GM12878 (cell line): ENCODE data around the gene BAZ2A. TPM values are rescaled to one million over a fixed set of nuclear protein-coding genes. Genes with fewer than 3 reads are reported as not detected.
A peak's percentile ranks its signal among the peaks of the same experiment; 100 is the strongest.

ENCODE experiments used
- ATAC-seq: fragments of 200-7000 bp; cut with Tn5 transposase; 3 replicates; pipeline ENCODE4 v1.9.1; 2020; ENCODE audit warnings: mild to moderate bottlenecking, moderate library complexity
- BruUV-seq: library from RNA; stranded (reverse); fragments of 400-500 nt; replicated peaks from 2 replicates; lab custom pipeline; 2021; lab: Mats Ljungman, UMichigan
- CTCF ChIA-PET: fragments of 300-600 bp; sonication (Branson Sonifier 250); formaldehyde crosslinking; extraction: SDS; loops from one replicate; lab custom pipeline; 2021; ENCODE audit warnings: inconsistent platforms; lab: Yijun Ruan, JAX
- POLR2A ChIA-PET: fragments of 350-600 bp; formaldehyde crosslinking; extraction: SDS; loops from one replicate; lab custom pipeline; 2021; ENCODE audit warnings: inconsistent platforms; lab: Charles Lee
- RAD21 ChIA-PET: fragments of 300-600 bp; sonication (Branson Sonifier 250); formaldehyde crosslinking; loops from one replicate; lab custom pipeline; 2023; ENCODE audit warnings: antibody characterized with exemption; ENCODE audit not compliant: unreplicated experiment; lab: Charles Lee
- SMC1A ChIA-PET: fragments of 300-600 bp; sonication (Branson Sonifier 250); formaldehyde crosslinking; loops from one replicate; lab custom pipeline; 2023; ENCODE audit not compliant: unreplicated experiment, uncharacterized antibody; lab: Charles Lee
- DNase-seq: peaks from one replicate; pipeline ENCODE4 v3.0.0-alpha.2; 2011; ENCODE audit warnings: low read depth, low spot score
- FAIRE-seq: peaks from 3 replicates; lab custom pipeline; 2011; peaks lifted over from hg19 to GRCh38; lab: Jason Lieb, UNC
- H2AFZ ChIP-seq: 2 replicates; pipeline ENCODE4 v1.6.0; 2011; ENCODE audit warnings: low read depth, low read length, control low read depth; ENCODE audit not compliant: control insufficient read depth
- H3K27ac ChIP-seq: 2 replicates; pipeline ENCODE4 v1.5.1; 2011; ENCODE audit warnings: control low read depth; ENCODE audit not compliant: control insufficient read depth, insufficient read depth
- H3K27me3 ChIP-seq, 2 experiments: replicated peaks in 1 of 2; 2 replicates each; pipeline versions ENCODE4 v1.6.0 to v1.6.1; 2011; ENCODE audit warnings: low read length in 1 of 2; ENCODE audit not compliant: control insufficient read depth in 2 of 2, insufficient read depth in 2 of 2
- H3K36me3 ChIP-seq, 2 experiments: 2 replicates each; pipeline ENCODE4 v1.5.1; 2011; ENCODE audit warnings: low read length in 1 of 2; ENCODE audit not compliant: control insufficient read depth in 2 of 2, insufficient read depth in 2 of 2
- H3K4me1 ChIP-seq: 2 replicates; pipeline ENCODE4 v1.6.1; 2011; ENCODE audit warnings: mild to moderate bottlenecking, low read length, moderate library complexity, mixed read lengths; ENCODE audit not compliant: control insufficient read depth, insufficient read depth
- H3K4me2 ChIP-seq: 2 replicates; pipeline ENCODE4 v1.6.0; 2011; ENCODE audit warnings: control low read depth; ENCODE audit not compliant: control insufficient read depth, insufficient read depth
- H3K4me3 ChIP-seq: fragments of 200-600 bp; sonication (generic); 2 replicates; pipeline ENCODE4 v1.5.1; 2016
- H3K79me2 ChIP-seq: 2 replicates; pipeline ENCODE4 v1.6.0; 2011; ENCODE audit warnings: low read length; ENCODE audit not compliant: control insufficient read depth, insufficient read depth
- H3K9ac ChIP-seq: 2 replicates; pipeline ENCODE4 v1.8.0; 2011; ENCODE audit warnings: low read length, control low read depth, mixed read lengths; ENCODE audit not compliant: control insufficient read depth, insufficient read depth
- H3K9me3 ChIP-seq: replicated peaks from 3 replicates; pipeline ENCODE4 v1.5.1; 2011; ENCODE audit warnings: mild to moderate bottlenecking, low read length; ENCODE audit not compliant: control insufficient read depth, insufficient read depth
- H4K20me1 ChIP-seq: 2 replicates; pipeline ENCODE4 v1.6.0; 2011; ENCODE audit not compliant: control insufficient read depth, insufficient read depth
- BACH1 ChIP-seq: fragments of 450-650 bp; IDR thresholded peaks from 2 replicates; pipeline ENCODE4 v1.6.1; 2017; ENCODE audit warnings: mild to moderate bottlenecking, borderline replicate concordance
- LARP7 ChIP-seq: fragments of 450-650 bp; IDR thresholded peaks from 2 replicates; pipeline ENCODE4 v1.6.1; 2017; ENCODE audit warnings: mild to moderate bottlenecking
- NFIC ChIP-seq: IDR thresholded peaks from 2 replicates; pipeline ENCODE4 v1.6.1; 2012; ENCODE audit warnings: low read depth, mild to moderate bottlenecking, inconsistent platforms, low read length, moderate library complexity
- PAX8 ChIP-seq: fragments of 450-650 bp; IDR thresholded peaks from 2 replicates; pipeline ENCODE4 v1.6.1; 2017; ENCODE audit warnings: mild to moderate bottlenecking, moderate library complexity
- POLR2A ChIP-seq: IDR thresholded peaks from 2 replicates; pipeline ENCODE4 v1.6.1; 2011; ENCODE audit warnings: low read depth, mild to moderate bottlenecking, low read length
- POU2F2 ChIP-seq: IDR thresholded peaks from 3 replicates; pipeline ENCODE4 v1.6.1; 2011; ENCODE audit warnings: low read depth, mild to moderate bottlenecking, low read length, borderline replicate concordance
- RELA ChIP-seq: fragments of 450-650 bp; IDR thresholded peaks from 2 replicates; pipeline ENCODE4 v1.8.0; 2014; ENCODE audit warnings: borderline replicate concordance; ENCODE audit not compliant: partially characterized antibody
- RELB ChIP-seq: fragments of 450-650 bp; IDR thresholded peaks from 2 replicates; pipeline ENCODE4 v1.6.1; 2017; ENCODE audit warnings: low read depth, mild to moderate bottlenecking, moderate library complexity
- SREBF2 ChIP-seq: IDR thresholded peaks from 2 replicates; pipeline ENCODE4 v1.6.1; 2012; ENCODE audit warnings: mild to moderate bottlenecking, low read length
- STAT1 ChIP-seq: fragments of 450-650 bp; conservative IDR thresholded peaks from 2 replicates; pipeline ENCODE4 v1.6.1; 2014; ENCODE audit warnings: antibody characterized with exemption, mild to moderate bottlenecking
- TCF3 ChIP-seq: IDR thresholded peaks from 2 replicates; pipeline ENCODE4 v1.6.1; 2012; ENCODE audit warnings: low read depth, mild to moderate bottlenecking, low read length, borderline replicate concordance; ENCODE audit not compliant: insufficient read depth
- ZNF217 ChIP-seq: fragments of 450-650 bp; IDR thresholded peaks from 2 replicates; pipeline ENCODE4 v1.6.1; 2017; ENCODE audit warnings: antibody characterized with exemption, mild to moderate bottlenecking
- WGBS: methylation state at CpG from one replicate; pipeline ENCODE4 v1.1.6; 2016; ENCODE audit warnings: low lambda C conversion rate; ENCODE audit not compliant: insufficient replicate concordance, insufficient coverage; ENCODE audit errors: missing lambda C conversion rate; 5-methylcytosine and 5-hydroxymethylcytosine counted together
- in situ Hi-C: fragments of 300-500 bp; cut with MboI; formaldehyde crosslinking; loops from 9 replicates; pipeline ENCODE4 v1.14.3; 2018; ENCODE audit warnings: mixed read lengths
- intact Hi-C: fragments of 100-400 bp; cut with micrococcal nuclease; formaldehyde crosslinking; loops from one replicate; pipeline ENCODE4 v1.14.2; 2022; ENCODE audit not compliant: unreplicated experiment
- polyA plus RNA-seq, 11 experiments: library from polyadenylated mRNA; depleted of rRNA in 4 of 11; unstranded in 6 of 11; stranded (reverse) in 5 of 11; fragments of >200 nt; fragmentation: Nextera tagmentation in 4 of 11; fragmentation: Illumina TruSeq in 1 of 11; extraction: Ambion mirVana in 4 of 11; extraction: Trizol in 1 of 11; gene quantifications; 1 replicate in 1 of 11; 2 replicates in 10 of 11; pipeline versions ENCODE4 v1.2.1 to v1.2.3, GENCODE V29; 2011 to 2016; ENCODE audit warnings: inconsistent platforms in 2 of 11, missing spikeins in 2 of 11, low read depth in 1 of 11
- total RNA-seq, 4 experiments: library from RNA; depleted of rRNA in 3 of 4; stranded (reverse); fragments of >200 nt in 3 of 4; fragmentation: Illumina TruSeq in 1 of 4; extraction: Trizol in 1 of 4; gene quantifications; 2 replicates each; pipeline versions ENCODE4 v1.2.1 to v1.2.3, GENCODE V29; 2013 to 2021
- TF ChIP-seq, protein P1 (sequence below): fragments of 450-650 bp; IDR thresholded peaks from 2 replicates; pipeline ENCODE4 v1.6.1; 2017; ENCODE audit warnings: antibody characterized with exemption, mild to moderate bottlenecking, moderate library complexity
- TF ChIP-seq, protein P2 (sequence below): IDR thresholded peaks from 2 replicates; pipeline ENCODE4 v1.6.1; 2012; ENCODE audit warnings: low read depth, low read length, improper control_type of control experiment
- TF ChIP-seq, protein P3 (sequence below): fragments of 450-650 bp; IDR thresholded peaks from 2 replicates; pipeline ENCODE4 v1.6.1; 2017; ENCODE audit warnings: mild to moderate bottlenecking, moderate library complexity

Gene BAZ2A
- total and polyA plus RNA-seq, 10 of the 15 experiments (the other 5 are each of a cell fraction or from before 2014, with no cell fraction given): 4.8 to 90.2 (median 29.9) TPM

- BruUV-seq: no TSS peak
- no peaks in the 10 kb centered on the region for H3K9me3 ChIP-seq
- H3K27ac ChIP-seq: no peak overlapping the region
- no peaks in the 10 kb centered on the region for H4K20me1 ChIP-seq
- no peaks in the 10 kb centered on the region for H3K27me3 ChIP-seq
- ChIA-PET SMC1A (interaction anchor here (0.6 to 2.2 kb wide), 6 partner anchors 9 to 365 kb away, joined by 3 to 10 read pairs (median 4); no protein-coding TSS in a partner anchor), POLR2A (no interaction called here), CTCF (interaction anchor here (0.8 to 3.7 kb wide), 7 partner anchors 8 to 70 kb away, joined by 3 to 27 read pairs (median 5); no protein-coding TSS in a partner anchor), RAD21 (interaction anchor here (1.6 to 1.9 kb wide), 2 partner anchors 54 to 67 kb away, joined by 3 to 7 read pairs; no protein-coding TSS in a partner anchor)
- H3K79me2 ChIP-seq: no peaks in the 10 kb centered on the region
- peak; percentile 88 for ATAC-seq
- intact Hi-C loops: no loop called here
- H3K4me1 ChIP-seq: no peaks in the 10 kb centered on the region
- no peak overlapping the region for H3K4me2 ChIP-seq
- in situ Hi-C loops: no loop called here
- H3K9ac ChIP-seq: no peak overlapping the region
- no peak for FAIRE-seq
- peak; percentile 35 for DNase-seq
- no peak overlapping the region for H2AFZ ChIP-seq
- no peak overlapping the region for H3K4me3 ChIP-seq
- WGBS: 71% methylated on average over 10 of the region's 10 CpGs
- no peaks in the 10 kb centered on the region for H3K36me3 ChIP-seq
- TF ChIP-seq STAT1: no peak
- no peak for TF ChIP-seq RELB
- TF ChIP-seq POLR2A: no peak
- TF ChIP-seq, protein P1, sequence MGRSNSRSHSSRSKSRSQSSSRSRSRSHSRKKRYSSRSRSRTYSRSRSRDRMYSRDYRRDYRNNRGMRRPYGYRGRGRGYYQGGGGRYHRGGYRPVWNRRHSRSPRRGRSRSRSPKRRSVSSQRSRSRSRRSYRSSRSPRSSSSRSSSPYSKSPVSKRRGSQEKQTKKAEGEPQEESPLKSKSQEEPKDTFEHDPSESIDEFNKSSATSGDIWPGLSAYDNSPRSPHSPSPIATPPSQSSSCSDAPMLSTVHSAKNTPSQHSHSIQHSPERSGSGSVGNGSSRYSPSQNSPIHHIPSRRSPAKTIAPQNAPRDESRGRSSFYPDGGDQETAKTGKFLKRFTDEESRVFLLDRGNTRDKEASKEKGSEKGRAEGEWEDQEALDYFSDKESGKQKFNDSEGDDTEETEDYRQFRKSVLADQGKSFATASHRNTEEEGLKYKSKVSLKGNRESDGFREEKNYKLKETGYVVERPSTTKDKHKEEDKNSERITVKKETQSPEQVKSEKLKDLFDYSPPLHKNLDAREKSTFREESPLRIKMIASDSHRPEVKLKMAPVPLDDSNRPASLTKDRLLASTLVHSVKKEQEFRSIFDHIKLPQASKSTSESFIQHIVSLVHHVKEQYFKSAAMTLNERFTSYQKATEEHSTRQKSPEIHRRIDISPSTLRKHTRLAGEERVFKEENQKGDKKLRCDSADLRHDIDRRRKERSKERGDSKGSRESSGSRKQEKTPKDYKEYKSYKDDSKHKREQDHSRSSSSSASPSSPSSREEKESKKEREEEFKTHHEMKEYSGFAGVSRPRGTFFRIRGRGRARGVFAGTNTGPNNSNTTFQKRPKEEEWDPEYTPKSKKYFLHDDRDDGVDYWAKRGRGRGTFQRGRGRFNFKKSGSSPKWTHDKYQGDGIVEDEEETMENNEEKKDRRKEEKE: no peak
- no peak for TF ChIP-seq BACH1
- no peak for TF ChIP-seq LARP7
- TF ChIP-seq, protein P2, sequence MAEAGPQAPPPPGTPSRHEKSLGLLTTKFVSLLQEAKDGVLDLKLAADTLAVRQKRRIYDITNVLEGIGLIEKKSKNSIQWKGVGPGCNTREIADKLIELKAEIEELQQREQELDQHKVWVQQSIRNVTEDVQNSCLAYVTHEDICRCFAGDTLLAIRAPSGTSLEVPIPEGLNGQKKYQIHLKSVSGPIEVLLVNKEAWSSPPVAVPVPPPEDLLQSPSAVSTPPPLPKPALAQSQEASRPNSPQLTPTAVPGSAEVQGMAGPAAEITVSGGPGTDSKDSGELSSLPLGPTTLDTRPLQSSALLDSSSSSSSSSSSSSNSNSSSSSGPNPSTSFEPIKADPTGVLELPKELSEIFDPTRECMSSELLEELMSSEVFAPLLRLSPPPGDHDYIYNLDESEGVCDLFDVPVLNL: no peak
- TF ChIP-seq, protein P3, sequence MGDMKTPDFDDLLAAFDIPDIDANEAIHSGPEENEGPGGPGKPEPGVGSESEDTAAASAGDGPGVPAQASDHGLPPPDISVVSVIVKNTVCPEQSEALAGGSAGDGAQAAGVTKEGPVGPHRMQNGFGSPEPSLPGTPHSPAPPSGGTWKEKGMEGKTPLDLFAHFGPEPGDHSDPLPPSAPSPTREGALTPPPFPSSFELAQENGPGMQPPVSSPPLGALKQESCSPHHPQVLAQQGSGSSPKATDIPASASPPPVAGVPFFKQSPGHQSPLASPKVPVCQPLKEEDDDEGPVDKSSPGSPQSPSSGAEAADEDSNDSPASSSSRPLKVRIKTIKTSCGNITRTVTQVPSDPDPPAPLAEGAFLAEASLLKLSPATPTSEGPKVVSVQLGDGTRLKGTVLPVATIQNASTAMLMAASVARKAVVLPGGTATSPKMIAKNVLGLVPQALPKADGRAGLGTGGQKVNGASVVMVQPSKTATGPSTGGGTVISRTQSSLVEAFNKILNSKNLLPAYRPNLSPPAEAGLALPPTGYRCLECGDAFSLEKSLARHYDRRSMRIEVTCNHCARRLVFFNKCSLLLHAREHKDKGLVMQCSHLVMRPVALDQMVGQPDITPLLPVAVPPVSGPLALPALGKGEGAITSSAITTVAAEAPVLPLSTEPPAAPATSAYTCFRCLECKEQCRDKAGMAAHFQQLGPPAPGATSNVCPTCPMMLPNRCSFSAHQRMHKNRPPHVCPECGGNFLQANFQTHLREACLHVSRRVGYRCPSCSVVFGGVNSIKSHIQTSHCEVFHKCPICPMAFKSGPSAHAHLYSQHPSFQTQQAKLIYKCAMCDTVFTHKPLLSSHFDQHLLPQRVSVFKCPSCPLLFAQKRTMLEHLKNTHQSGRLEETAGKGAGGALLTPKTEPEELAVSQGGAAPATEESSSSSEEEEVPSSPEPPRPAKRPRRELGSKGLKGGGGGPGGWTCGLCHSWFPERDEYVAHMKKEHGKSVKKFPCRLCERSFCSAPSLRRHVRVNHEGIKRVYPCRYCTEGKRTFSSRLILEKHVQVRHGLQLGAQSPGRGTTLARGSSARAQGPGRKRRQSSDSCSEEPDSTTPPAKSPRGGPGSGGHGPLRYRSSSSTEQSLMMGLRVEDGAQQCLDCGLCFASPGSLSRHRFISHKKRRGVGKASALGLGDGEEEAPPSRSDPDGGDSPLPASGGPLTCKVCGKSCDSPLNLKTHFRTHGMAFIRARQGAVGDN: no peak
- no peak for TF ChIP-seq RELA
- TF ChIP-seq NFIC: peak; percentile 79
- TF ChIP-seq PAX8: no peak
- no peak for TF ChIP-seq TCF3
- TF ChIP-seq SREBF2: no peak
- TF ChIP-seq POU2F2: no peak
- TF ChIP-seq ZNF217: no peak
Measured at GRCh38 chr12:56581418-56582145, 48.5 kb downstream of the BAZ2A start.
